ENCODE data around the gene ZFHX3.
A peak's percentile ranks its signal among the peaks of the same experiment; 100 is the strongest.

Gene ZFHX3

GRCh38 chr16:73054813-73055482 is 7.0 kb upstream of the ZFHX3 start:
- no peak for DNase-seq (ENCODE audit: low spot score)

- DNase-seq (ENCODE audit: low spot score), result no peak
Measured at GRCh38 chr16:73054498-73054812, 6.5 kb upstream of the ZFHX3 start.

- DNase-seq (ENCODE audit: low spot score), result no peak
Measured at GRCh38 chr16:73054125-73054484, 6.2 kb upstream of the ZFHX3 start.

GRCh38 chr16:73053364-73054124 is 5.6 kb upstream of the ZFHX3 start:
- DNase-seq (ENCODE audit: low spot score), result no peak

- DNase-seq (ENCODE audit: low spot score), result no peak
Measured at GRCh38 chr16:73053038-73053363, 5.1 kb upstream of the ZFHX3 start.

GRCh38 chr16:73052576-73052975 is 4.6 kb upstream of the ZFHX3 start:
- no peak for DNase-seq (ENCODE audit: low spot score)

- no peak for DNase-seq (ENCODE audit: low spot score)
Measured at GRCh38 chr16:73051961-73052360, 4.0 kb upstream of the ZFHX3 start.

- DNase-seq (ENCODE audit: low spot score), result no peak
Measured at GRCh38 chr16:73051226-73051625, 3.3 kb upstream of the ZFHX3 start.

GRCh38 chr16:73050201-73051099 is 2.5 kb upstream of the ZFHX3 start:
- DNase-seq (ENCODE audit: low spot score), result no peak

- no peak for DNase-seq (ENCODE audit: low spot score)
Measured at GRCh38 chr16:73049511-73049910, 1.6 kb upstream of the ZFHX3 start.

- peak; percentile 19 for DNase-seq (ENCODE audit: low spot score)
Measured at GRCh38 chr16:73049091-73049490, 1.2 kb upstream of the ZFHX3 start.

- peak; percentile 53 for DNase-seq (ENCODE audit: low spot score)
Measured at GRCh38 chr16:73048292-73049080, 558 bp upstream of the ZFHX3 start.

- DNase-seq (ENCODE audit: low spot score), result peak; percentile 70
Measured at GRCh38 chr16:73047221-73047535, 750 bp downstream of the ZFHX3 start.

- no peak for DNase-seq (ENCODE audit: low spot score)
Measured at GRCh38 chr16:73046849-73047214, 1.1 kb downstream of the ZFHX3 start.

- DNase-seq (ENCODE audit: low spot score), result no peak
Measured at GRCh38 chr16:73046202-73046848, 1.6 kb downstream of the ZFHX3 start.

- DNase-seq (ENCODE audit: low spot score), result no peak
Measured at GRCh38 chr16:73043828-73044467, 4.0 kb downstream of the ZFHX3 start.

- no peak for DNase-seq (ENCODE audit: low spot score)
Measured at GRCh38 chr16:73042807-73043206, 5.1 kb downstream of the ZFHX3 start.

GRCh38 chr16:73041676-73042075 is 6.3 kb downstream of the ZFHX3 start:
- no peak for DNase-seq (ENCODE audit: low spot score)

GRCh38 chr16:73040735-73041402 is 7.1 kb downstream of the ZFHX3 start:
- DNase-seq (ENCODE audit: low spot score), result no peak

GRCh38 chr16:73040136-73040535 is 7.8 kb downstream of the ZFHX3 start:
- DNase-seq (ENCODE audit: low spot score), result no peak
